Caco-2 (cell line): Measurements from ENCODE around the gene DYTN. TPM values are rescaled to one million over a fixed set of nuclear protein-coding genes. Genes with fewer than 3 reads are reported as not detected.

Experiments
- BruUV-seq: library from RNA; stranded (reverse); fragments of 400-500 nt; replicated peaks from 2 replicates; lab custom pipeline; 2021; lab: Mats Ljungman, UMichigan
- CTCF ChIA-PET: fragments of 300-600 bp; sonication (Branson Sonifier 250); formaldehyde crosslinking; loops from one replicate; lab custom pipeline; 2022; ENCODE audit warnings: antibody characterized with exemption; lab: Charles Lee
- POLR2A ChIA-PET: fragments of 300-600 bp; sonication (Branson Sonifier 250); formaldehyde crosslinking; loops from one replicate; lab custom pipeline; 2022; ENCODE audit warnings: antibody characterized with exemption; lab: Charles Lee
- DNase-seq, 2 experiments: peaks; one replicate each; pipeline versions ENCODE4 v3.0.0 to v3.0.0-alpha.2; 2020 to 2022
- H3K27me3 ChIP-seq: replicated peaks from 2 replicates; pipeline ENCODE4 v1.6.0; 2011; ENCODE audit warnings: low read length; ENCODE audit not compliant: control insufficient read depth, insufficient read depth
- H3K36me3 ChIP-seq: 2 replicates; pipeline ENCODE4 v1.5.1; 2011; ENCODE audit warnings: low read length; ENCODE audit not compliant: control insufficient read depth, insufficient read depth
- H3K4me1 ChIP-seq: fragments of 250-450 bp; sonication (Bioruptor Pico); 2 replicates; pipeline ENCODE4 v1.5.1; 2020; ENCODE audit warnings: mild to moderate bottlenecking
- H3K4me3 ChIP-seq: 2 replicates; pipeline ENCODE4 v1.5.1; 2011; ENCODE audit warnings: low read depth, mild to moderate bottlenecking, control low read depth, low read length
- H3K9me3 ChIP-seq: fragments of 250-450 bp; sonication (Bioruptor Pico); 2 replicates; pipeline ENCODE4 v1.5.1; 2020; ENCODE audit warnings: mild to moderate bottlenecking, moderate library complexity
- H3K27ac Mint-ChIP-seq: one replicate; pipeline ENCODE4 v1.8.0; 2022; ENCODE audit warnings: mixed read lengths; ENCODE audit not compliant: unreplicated experiment
- H3K27me3 Mint-ChIP-seq: one replicate; pipeline ENCODE4 v1.8.0; 2022; ENCODE audit warnings: mixed read lengths; ENCODE audit not compliant: insufficient read depth, unreplicated experiment
- H3K36me3 Mint-ChIP-seq: one replicate; pipeline ENCODE4 v1.8.0; 2022; ENCODE audit warnings: mild to moderate bottlenecking, mixed read lengths; ENCODE audit not compliant: insufficient read depth, unreplicated experiment
- H3K4me1 Mint-ChIP-seq: one replicate; pipeline ENCODE4 v1.8.0; 2022; ENCODE audit warnings: low read depth, mixed read lengths; ENCODE audit not compliant: unreplicated experiment
- H3K4me3 Mint-ChIP-seq: one replicate; pipeline ENCODE4 v1.8.0; 2022; ENCODE audit warnings: mild to moderate bottlenecking, moderate library complexity, mixed read lengths; ENCODE audit not compliant: unreplicated experiment
- H3K9me3 Mint-ChIP-seq: one replicate; pipeline ENCODE4 v1.8.0; 2022; ENCODE audit warnings: mixed read lengths; ENCODE audit not compliant: unreplicated experiment
- intact Hi-C: fragments of 100-400 bp; cut with micrococcal nuclease; formaldehyde crosslinking; loops from one replicate; pipeline ENCODE4 v1.10.0; 2022; ENCODE audit not compliant: unreplicated experiment
- total RNA-seq: library from RNA; stranded (reverse); gene quantifications from 2 replicates; pipeline ENCODE4 v1.2.3, GENCODE V29; 2022
- TF ChIP-seq, protein P1 (sequence below), 2 experiments: fragments of 200-600 bp in 1 of 2; IDR thresholded peaks; 1 replicate in 1 of 2; 2 replicates in 1 of 2; pipeline versions ENCODE4 v1.5.1 to v1.8.0; 2011 to 2022; ENCODE audit warnings: antibody characterized with exemption in 1 of 2, control low read depth in 1 of 2, inconsistent platforms in 1 of 2, low read depth in 1 of 2, low read length in 1 of 2, mild to moderate bottlenecking in 1 of 2, moderate library complexity in 1 of 2; ENCODE audit not compliant: insufficient read depth in 1 of 2, severe bottlenecking in 1 of 2, unreplicated experiment in 1 of 2

The DYTN gene
- total RNA-seq, 1 experiment from 2014 or later = not detected

DNA sequence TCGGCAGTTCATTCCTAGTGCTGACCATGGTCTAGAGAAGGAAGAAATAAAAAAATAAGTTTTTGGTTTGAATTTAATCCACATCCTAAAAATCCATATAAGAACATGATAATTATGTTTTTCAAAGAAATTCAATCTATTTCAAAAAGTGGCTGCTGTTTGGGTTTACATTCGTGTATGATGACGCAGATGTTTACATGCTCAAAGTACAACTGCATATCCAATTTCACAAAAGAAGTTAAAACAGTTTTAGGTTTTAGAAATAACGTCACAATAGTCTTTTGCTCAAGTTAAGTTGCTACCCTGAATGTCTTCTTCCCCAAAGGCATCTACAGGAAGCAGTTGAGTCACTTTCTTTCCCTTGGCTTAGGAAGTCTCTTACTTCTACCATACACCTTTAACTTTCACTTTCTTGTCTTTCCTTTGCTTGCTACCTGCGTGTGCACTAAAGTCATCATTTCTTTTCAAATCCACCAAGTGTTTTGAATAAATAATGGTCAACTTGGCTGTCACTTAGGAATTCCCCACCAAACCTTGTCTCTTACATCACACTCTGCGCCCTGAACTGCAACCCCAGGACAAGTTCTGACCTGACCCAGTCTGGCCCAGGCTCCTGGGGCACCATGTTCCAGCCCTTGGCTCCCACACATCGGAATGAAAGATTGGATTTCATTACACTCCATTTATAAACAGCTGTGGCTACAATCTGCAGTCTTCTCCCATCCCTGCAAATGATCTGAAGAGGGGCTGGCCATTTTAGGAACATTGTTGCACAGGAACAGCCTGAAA lies 47.5 kb downstream of the DYTN start:
- H3K27me3 ChIP-seq = no peaks in the 10 kb centered on the region; the same call in 1 of the 2 replicates
- H3K4me3 ChIP-seq = no peak overlapping the region
- ChIA-PET CTCF (no interaction called here), POLR2A (no interaction called here)
- no peaks in the 10 kb centered on the region for H3K36me3 ChIP-seq
- no peak for DNase-seq
- Mint-ChIP-seq H3K27ac (no peak overlapping the region), H3K27me3 (peaks cover 10% of the 10 kb centered on the region), H3K4me1 (no peaks in the 10 kb centered on the region), H3K4me3 (no peak overlapping the region), H3K36me3 (no peaks in the 10 kb centered on the region), H3K9me3 (no peaks in the 10 kb centered on the region)
- no peaks in the 10 kb centered on the region for H3K4me1 ChIP-seq
- TF ChIP-seq, protein P1, sequence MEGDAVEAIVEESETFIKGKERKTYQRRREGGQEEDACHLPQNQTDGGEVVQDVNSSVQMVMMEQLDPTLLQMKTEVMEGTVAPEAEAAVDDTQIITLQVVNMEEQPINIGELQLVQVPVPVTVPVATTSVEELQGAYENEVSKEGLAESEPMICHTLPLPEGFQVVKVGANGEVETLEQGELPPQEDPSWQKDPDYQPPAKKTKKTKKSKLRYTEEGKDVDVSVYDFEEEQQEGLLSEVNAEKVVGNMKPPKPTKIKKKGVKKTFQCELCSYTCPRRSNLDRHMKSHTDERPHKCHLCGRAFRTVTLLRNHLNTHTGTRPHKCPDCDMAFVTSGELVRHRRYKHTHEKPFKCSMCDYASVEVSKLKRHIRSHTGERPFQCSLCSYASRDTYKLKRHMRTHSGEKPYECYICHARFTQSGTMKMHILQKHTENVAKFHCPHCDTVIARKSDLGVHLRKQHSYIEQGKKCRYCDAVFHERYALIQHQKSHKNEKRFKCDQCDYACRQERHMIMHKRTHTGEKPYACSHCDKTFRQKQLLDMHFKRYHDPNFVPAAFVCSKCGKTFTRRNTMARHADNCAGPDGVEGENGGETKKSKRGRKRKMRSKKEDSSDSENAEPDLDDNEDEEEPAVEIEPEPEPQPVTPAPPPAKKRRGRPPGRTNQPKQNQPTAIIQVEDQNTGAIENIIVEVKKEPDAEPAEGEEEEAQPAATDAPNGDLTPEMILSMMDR (IDR thresholded peaks at IDR 0.05; ENCODE audit: insufficient read depth in 1 of 2, low read depth in 1 of 2, low read length in 1 of 2, severe bottlenecking in 1 of 2, unreplicated experiment in 1 of 2) = no peak
- no peaks in the 10 kb centered on the region for H3K9me3 ChIP-seq
- BruUV-seq = no TSS peak
- intact Hi-C loops = no loop called here

DNA sequence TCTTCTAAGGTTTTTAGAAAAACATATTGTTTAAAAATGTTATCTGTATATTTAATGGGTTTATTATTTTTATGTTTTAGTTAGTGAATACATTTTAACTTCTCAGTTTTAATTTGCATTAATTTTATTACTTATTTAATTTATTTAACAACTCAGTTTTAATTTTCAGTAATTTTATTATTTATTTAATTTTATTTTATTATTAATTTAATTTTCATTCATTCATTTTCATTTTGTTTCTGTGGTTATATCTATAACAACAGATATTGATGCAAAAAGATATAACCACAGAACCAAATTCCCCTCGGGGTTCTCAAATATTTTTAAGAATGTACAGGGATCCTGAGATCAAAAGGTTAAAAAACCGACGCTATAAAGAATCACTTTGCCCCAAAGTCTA lies 52.9 kb downstream of the DYTN start:
- Histone ChIP-seq H3K4me1 (no peaks in the 10 kb centered on the region), H3K9me3 (no peaks in the 10 kb centered on the region), H3K27me3 (no peaks in the 10 kb centered on the region; the same call in 1 of the 2 replicates), H3K36me3 (no peaks in the 10 kb centered on the region), H3K4me3 (no peak overlapping the region)
- BruUV-seq = no TSS peak
- Mint-ChIP-seq H3K4me3 (no peak overlapping the region), H3K36me3 (no peaks in the 10 kb centered on the region), H3K9me3 (no peaks in the 10 kb centered on the region), H3K4me1 (no peaks in the 10 kb centered on the region), H3K27me3 (peaks cover 18% of the 10 kb centered on the region), H3K27ac (no peak overlapping the region)
- TF ChIP-seq, protein P1 (IDR thresholded peaks at IDR 0.05; ENCODE audit: insufficient read depth in 1 of 2, low read depth in 1 of 2, low read length in 1 of 2, severe bottlenecking in 1 of 2, unreplicated experiment in 1 of 2) = no peak
- no peak for DNase-seq
- POLR2A ChIA-PET = no interaction called here
- intact Hi-C loops = no loop called here
- CTCF ChIA-PET = no interaction called here

DNA sequence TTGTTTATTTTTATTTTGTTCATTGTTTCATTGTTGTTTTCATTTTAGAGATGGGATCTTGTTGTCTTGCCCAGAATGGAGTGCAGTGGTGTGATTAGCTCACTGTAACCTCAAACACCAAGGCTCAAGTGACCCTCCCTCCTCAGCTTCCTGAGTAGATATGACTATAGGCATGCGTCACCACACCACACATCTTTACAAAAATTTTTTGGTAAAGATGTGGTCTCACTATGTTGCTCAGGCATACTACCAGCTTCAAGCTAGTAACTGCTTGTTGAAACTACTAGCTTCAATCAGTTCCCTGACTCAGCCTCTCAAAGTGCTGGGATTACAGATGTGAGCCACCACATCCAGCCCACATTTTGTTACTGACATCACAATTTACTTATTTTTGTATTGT lies 61.1 kb downstream of the DYTN start:
- Mint-ChIP-seq H3K27ac (no peak overlapping the region), H3K4me3 (no peak overlapping the region), H3K36me3 (no peaks in the 10 kb centered on the region), H3K4me1 (no peaks in the 10 kb centered on the region), H3K27me3 (peaks cover 26% of the 10 kb centered on the region), H3K9me3 (peaks cover 10% of the 10 kb centered on the region)
- ChIA-PET POLR2A (interaction anchor here (0.7 kb wide), 1 partner anchor 108 kb away, joined by 3 read pairs; the partner anchor contains the start of genes FASTKD2 and MDH1B), CTCF (no interaction called here)
- H3K36me3 ChIP-seq = no peaks in the 10 kb centered on the region
- intact Hi-C loops = no loop called here
- no TSS peak for BruUV-seq
- no peaks in the 10 kb centered on the region for H3K27me3 ChIP-seq
- no peak for DNase-seq
- no peaks in the 10 kb centered on the region for H3K4me1 ChIP-seq
- TF ChIP-seq, protein P1 (IDR thresholded peaks at IDR 0.05; ENCODE audit: insufficient read depth in 1 of 2, low read depth in 1 of 2, low read length in 1 of 2, severe bottlenecking in 1 of 2, unreplicated experiment in 1 of 2) = no peak
- no peak overlapping the region for H3K4me3 ChIP-seq
- H3K9me3 ChIP-seq = peaks cover 9% of the 10 kb centered on the region
